NCI-H2171 treated with DMSO at 0.1 percent for 48 hours (cell line): ENCODE results near the gene RNU4-1.
"Not testable (repeated sequence)": the region's sequence is repeated elsewhere in the genome, so short reads cannot be mapped to it uniquely, and the experiment has no call there.

Experiments used
- DNase-seq: peaks from one replicate; lab custom pipeline; 2025; lab: John Stamatoyannopoulos, UW

RNU4-1 gene

DNA sequence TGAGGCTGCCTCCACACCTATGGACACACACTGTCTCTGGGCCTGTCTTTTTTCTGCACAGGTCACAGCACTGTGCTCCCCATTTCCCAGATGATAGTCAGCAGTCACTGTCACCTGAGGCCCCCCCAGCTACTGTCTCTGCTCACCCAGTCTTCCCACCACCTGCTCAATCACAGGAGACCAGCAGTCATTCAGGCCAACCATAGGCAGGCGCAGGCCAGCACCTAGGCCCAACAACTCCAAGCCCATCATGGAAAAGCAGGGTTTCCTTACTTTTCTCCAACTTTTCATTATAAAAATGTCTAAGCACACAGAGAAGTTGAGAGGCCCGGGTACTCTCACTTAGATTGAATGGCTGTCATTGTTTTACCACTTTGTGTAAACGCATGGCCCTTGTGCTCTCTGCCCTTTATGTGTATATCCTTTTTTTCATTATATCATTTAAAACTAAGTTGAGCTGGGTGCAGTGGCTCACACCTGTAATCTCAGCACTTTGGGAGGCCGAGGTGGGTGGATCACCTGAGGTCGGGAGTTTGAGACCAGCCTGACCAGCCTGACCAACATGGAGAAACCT is 34.6 kb downstream of the RNU4-1 start:
- DNase-seq = no peak

DNA sequence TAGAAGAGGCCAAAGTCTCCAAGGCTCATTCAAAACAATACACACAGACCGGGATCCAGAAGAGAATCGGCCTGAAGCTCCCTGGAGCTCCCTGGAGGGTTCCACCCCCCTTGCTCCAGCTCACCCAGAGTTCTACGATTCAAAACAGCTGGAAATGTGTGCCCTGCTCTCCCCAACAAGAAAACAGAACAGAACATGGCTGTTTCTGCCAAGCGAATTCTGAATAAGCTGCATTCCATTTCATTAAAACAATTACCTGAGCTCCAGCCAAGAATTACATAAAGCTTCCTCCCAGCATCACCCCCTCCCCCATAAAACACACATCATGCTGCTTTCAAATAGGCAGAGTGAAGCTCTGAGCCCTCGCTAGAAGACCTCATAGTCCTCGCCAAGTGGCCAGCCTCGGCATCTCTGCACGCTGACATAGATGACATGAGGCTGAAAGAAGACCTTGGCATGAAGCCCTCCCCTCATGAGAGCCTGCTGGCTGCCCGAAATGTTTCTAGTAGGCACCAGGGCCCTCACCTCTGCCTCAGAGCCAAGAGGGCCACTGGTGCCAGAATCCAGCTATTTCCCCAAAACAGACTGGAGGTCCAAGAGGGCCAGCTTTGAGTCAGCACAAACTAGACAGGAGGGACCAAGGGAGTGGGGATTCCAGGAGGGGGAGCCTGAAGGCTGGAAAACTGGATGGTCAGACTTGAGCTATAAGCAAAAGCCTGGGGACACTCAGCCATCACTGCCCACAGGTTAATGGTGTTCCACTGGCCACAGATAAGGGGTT is 35.8 kb downstream of the RNU4-1 start:
- no peak for DNase-seq

DNA sequence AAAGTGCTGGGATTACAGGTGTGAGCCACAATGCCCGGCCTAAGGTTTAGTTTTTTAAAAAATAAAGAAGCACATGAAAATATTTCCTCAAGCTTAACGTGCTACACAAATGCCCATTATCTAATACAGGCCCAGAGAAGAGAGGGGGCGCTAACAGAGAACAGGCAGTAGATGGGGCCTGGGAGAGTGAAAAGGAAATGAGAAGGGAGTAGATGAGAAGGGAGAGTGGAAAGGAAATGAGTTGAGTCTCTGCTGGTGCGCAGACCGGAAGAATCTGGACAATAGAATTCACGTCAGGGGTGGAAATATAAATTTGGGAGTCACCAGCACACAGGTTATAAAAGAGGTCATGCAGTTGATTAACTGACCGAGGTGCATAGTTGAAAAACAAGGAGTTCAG is 38.2 kb downstream of the RNU4-1 start:
- no peak for DNase-seq

- DNase-seq = not testable (repeated sequence)
These were observed 39.7 kb downstream of the RNU4-1 start for GRCh38 chr12:120253313-120253712.

DNA sequence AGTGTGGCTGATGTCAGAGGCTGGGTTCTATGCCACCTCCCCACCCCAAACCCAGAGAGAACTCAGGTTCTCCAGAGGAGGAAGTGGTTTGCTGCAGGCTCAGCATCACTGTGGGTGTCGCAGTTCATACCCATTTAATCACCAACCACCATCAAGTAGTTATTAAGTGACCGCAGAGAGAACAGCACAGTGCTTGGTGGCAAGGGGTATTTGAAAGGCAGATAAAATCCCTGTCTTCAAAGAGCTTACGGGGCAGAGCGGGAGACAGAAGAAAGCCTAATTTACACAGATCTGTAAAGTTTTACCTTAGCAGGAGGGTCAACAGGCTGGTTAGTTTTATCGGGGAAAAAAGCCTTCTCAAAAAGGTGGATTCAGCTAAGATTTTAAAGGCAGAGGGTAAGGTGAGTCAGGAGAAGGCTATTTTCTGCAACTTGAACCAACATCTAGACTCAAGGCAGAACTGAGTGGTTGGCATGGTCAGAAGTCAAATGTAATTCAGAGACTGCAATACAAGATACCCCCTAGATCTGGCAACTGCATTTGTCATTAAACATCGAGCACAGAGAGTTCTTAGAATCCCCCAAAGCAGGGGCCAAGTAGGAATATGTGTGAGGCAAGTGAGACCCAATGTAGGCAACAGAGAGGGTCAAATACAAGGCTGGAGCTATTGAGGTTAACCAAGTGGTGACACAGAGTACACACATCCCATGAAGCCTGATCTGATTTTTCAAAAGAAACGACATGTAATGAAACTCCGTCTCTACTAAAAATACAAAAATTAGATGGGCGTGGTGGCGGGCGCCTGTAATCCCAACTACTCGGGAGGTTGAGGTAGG is 40.7 kb downstream of the RNU4-1 start:
- no peak for DNase-seq

DNA sequence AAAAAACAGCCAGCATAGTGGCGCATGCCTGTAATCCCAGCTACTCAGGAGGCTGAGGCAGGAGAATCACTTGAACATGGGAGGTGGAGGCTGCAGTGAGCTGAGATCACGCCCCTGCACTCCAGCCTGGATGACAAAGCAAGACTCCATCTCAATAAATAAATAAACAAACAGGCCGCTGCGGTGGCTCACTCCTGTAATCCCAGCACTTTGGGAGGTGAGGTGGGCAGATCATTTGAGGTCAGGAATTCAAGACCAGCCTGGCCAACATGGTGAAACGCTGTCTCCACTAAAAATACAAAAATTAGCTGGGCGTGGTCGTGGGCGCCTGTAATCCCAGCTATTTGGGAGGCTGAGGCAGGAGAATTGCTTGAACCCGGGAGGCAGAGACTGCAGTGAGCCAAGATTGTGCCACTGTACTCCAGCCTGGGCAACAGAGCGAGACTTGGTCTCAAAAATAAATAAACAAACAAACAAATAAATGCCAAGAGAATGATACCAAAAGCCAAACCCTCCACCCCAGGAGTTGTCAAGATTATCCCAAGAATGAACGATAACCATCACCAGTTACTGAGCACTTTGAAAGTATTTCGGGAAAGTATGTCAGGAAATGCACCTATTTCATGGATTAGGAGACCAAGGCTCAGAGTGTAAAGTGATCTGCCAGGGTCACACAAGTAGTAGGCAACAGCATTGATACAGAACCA is 41.5 kb downstream of the RNU4-1 start:
- DNase-seq = not testable (repeated sequence)

- no peak for DNase-seq
These were observed 42.9 kb downstream of the RNU4-1 start for GRCh38 chr12:120249875-120250795.

- DNase-seq = no peak
These were observed 43.7 kb downstream of the RNU4-1 start for GRCh38 chr12:120249266-120249874.

- DNase-seq = no peak
These were observed 45.4 kb downstream of the RNU4-1 start for GRCh38 chr12:120247621-120248030.

GRCh38 chr12:120247183-120247582 is 45.9 kb downstream of the RNU4-1 start:
- DNase-seq = peak; percentile 55

- DNase-seq = peak; percentile 65
These were observed 46.3 kb downstream of the RNU4-1 start for GRCh38 chr12:120246705-120247104.
